Measurements from ENCODE around the gene PTPRM.

Gene PTPRM

GRCh38 chr18:8121942-8122480 lies 554.9 kb downstream of the PTPRM start:
- TF ChIP-seq, protein P1, sequence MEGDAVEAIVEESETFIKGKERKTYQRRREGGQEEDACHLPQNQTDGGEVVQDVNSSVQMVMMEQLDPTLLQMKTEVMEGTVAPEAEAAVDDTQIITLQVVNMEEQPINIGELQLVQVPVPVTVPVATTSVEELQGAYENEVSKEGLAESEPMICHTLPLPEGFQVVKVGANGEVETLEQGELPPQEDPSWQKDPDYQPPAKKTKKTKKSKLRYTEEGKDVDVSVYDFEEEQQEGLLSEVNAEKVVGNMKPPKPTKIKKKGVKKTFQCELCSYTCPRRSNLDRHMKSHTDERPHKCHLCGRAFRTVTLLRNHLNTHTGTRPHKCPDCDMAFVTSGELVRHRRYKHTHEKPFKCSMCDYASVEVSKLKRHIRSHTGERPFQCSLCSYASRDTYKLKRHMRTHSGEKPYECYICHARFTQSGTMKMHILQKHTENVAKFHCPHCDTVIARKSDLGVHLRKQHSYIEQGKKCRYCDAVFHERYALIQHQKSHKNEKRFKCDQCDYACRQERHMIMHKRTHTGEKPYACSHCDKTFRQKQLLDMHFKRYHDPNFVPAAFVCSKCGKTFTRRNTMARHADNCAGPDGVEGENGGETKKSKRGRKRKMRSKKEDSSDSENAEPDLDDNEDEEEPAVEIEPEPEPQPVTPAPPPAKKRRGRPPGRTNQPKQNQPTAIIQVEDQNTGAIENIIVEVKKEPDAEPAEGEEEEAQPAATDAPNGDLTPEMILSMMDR (IDR thresholded peaks at IDR 0.05), result no peak
- intact Hi-C loops (cut with DNase I; ENCODE audit: low total_unique reads), result no loop called here
- DNase-seq, result no peak
- Histone ChIP-seq H3K27ac (no peak overlapping the region), H3K4me3 (no peak overlapping the region), H3K4me1 (peaks cover 0 to 7% (median 3%) of the 10 kb centered on the region in 4 donors), H3K27me3 (no peaks in the 10 kb centered on the region), H3K9me3 (no peaks in the 10 kb centered on the region), H3K36me3 (no peaks in the 10 kb centered on the region)

DNA sequence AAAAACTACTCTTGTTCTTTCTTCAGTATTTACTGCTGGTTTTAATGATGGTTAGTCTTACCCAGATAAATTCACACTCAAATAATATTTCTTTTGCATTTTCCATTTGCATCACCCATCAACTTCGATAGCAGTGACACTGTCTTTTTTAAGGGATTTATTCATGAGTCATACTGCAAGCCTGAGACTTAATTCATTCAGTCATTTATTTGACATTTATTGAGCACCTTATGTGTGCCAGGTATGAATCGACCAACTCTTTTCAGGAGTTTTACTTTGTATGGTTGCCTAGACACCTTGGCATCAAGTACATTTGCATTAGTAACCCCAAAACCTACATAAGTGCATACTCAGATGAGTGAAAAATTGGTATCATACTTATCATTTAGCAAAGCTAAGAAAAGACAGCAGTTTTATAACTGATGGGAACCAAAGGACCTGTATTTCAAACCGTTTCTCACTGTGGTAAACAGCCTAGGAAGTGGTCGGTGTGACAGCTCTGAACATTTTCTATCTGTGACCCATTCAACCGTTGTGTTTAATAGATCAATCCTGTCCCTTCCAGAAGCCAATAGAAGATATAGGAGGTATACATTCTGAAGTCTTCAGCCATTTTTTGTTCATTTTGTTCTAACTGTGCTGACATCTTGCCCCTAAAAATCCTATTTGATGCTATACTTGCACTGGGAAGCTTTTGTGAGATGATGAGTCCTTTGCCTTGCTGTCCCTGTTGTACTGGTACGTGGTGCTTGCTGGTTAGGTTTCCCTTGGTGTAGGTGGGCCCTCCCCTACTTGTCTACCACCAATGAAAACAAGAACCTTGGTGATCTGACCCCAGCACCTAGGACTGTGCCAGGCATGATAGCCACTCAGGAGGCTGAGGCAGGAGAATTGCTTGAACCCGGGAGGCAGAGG lies 557.4 kb downstream of the PTPRM start:
- Histone ChIP-seq H3K4me3 (no peak overlapping the region), H3K27me3 (no peaks in the 10 kb centered on the region), H3K36me3 (no peaks in the 10 kb centered on the region), H3K27ac (no peak overlapping the region), H3K4me1 (peaks cover 0 to 7% (median 3%) of the 10 kb centered on the region in 4 donors), H3K9me3 (no peaks in the 10 kb centered on the region)
- intact Hi-C loops (cut with DNase I; ENCODE audit: low total_unique reads), result no loop called here
- TF ChIP-seq, protein P1 (IDR thresholded peaks at IDR 0.05), result no peak
- DNase-seq, result no peak

GRCh38 chr18:8130096-8130495 lies 563.0 kb downstream of the PTPRM start:
- Histone ChIP-seq H3K36me3 (no peaks in the 10 kb centered on the region), H3K27ac (no peak overlapping the region), H3K27me3 (no peaks in the 10 kb centered on the region), H3K4me1 (peaks cover 0 to 4% (median under 1%) of the 10 kb centered on the region in 4 donors), H3K9me3 (no peaks in the 10 kb centered on the region), H3K4me3 (no peak overlapping the region)
- TF ChIP-seq, protein P1 (IDR thresholded peaks at IDR 0.05), result no peak
- intact Hi-C loops (cut with DNase I; ENCODE audit: low total_unique reads), result no loop called here
- no peak for DNase-seq

GRCh38 chr18:8133032-8133431 lies 565.9 kb downstream of the PTPRM start:
- intact Hi-C loops (cut with DNase I; ENCODE audit: low total_unique reads), result no loop called here
- DNase-seq, result no peak
- Histone ChIP-seq H3K4me3 (no peak overlapping the region), H3K9me3 (no peaks in the 10 kb centered on the region), H3K27me3 (no peaks in the 10 kb centered on the region), H3K27ac (no peak overlapping the region), H3K4me1 (no peaks in the 10 kb centered on the region), H3K36me3 (no peaks in the 10 kb centered on the region)
- TF ChIP-seq, protein P1 (IDR thresholded peaks at IDR 0.05), result no peak

- H3K36me3 ChIP-seq, result no peaks in the 10 kb centered on the region
- intact Hi-C loops (cut with DNase I; ENCODE audit: low total_unique reads), result no loop called here
- no peaks in the 10 kb centered on the region for H3K27me3 ChIP-seq
- DNase-seq, result no peak
- H3K4me1 ChIP-seq, result no peaks in the 10 kb centered on the region
- no peak overlapping the region for H3K4me3 ChIP-seq
- no peak overlapping the region for H3K27ac ChIP-seq
- TF ChIP-seq, protein P1 (IDR thresholded peaks at IDR 0.05), result no peak
- no peaks in the 10 kb centered on the region for H3K9me3 ChIP-seq
These were observed 566.8 kb downstream of the PTPRM start for GRCh38 chr18:8133888-8134287.

Data from tibial artery (tissue), 4 donors.